ENCODE measurements around the gene DLEU7. TPM values are rescaled to one million over a fixed set of nuclear protein-coding genes. Genes with fewer than 3 reads are reported as not detected.

Gene DLEU7
- total RNA-seq, 2 experiments from 2014 or later, result not detected

DNA sequence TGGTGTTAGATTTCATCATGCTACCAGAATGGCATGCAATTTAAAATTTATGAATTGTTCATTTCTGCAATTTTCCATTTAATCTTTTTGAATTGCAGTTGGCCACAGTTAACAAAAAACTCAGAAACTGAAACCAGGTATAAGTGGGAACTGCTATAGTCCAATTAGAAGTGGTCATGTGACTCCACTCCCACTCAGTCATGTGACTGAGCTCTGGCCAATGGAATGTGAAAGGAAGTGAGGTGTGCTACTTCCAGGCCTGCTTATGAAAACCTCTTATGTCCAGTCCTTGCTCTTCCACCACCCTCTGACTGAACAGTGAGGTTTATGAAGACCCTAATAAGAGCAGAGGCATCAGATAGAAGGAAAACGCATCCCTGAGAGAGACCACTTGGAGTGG is 47.0 kb downstream of the DLEU7 start:
- no peak overlapping the region for H3K4me3 Mint-ChIP-seq
- no peaks in the 10 kb centered on the region for H3K27me3 Mint-ChIP-seq
- peak; percentile 11 for DNase-seq
- H3K27ac Mint-ChIP-seq, result no peak overlapping the region
- intact Hi-C loops (cut with micrococcal nuclease), result no loop called here
- H3K36me3 Mint-ChIP-seq (ENCODE audit: low read depth), result no peaks in the 10 kb centered on the region
- ChIA-PET POLR2A (no interaction called here), CTCF (interaction anchor here (1.1 to 2.7 kb wide), 2 partner anchors 14 to 820 kb away, joined by 3 to 9 read pairs; no protein-coding TSS in a partner anchor)
- no peak for ATAC-seq
- TF ChIP-seq, protein P1, sequence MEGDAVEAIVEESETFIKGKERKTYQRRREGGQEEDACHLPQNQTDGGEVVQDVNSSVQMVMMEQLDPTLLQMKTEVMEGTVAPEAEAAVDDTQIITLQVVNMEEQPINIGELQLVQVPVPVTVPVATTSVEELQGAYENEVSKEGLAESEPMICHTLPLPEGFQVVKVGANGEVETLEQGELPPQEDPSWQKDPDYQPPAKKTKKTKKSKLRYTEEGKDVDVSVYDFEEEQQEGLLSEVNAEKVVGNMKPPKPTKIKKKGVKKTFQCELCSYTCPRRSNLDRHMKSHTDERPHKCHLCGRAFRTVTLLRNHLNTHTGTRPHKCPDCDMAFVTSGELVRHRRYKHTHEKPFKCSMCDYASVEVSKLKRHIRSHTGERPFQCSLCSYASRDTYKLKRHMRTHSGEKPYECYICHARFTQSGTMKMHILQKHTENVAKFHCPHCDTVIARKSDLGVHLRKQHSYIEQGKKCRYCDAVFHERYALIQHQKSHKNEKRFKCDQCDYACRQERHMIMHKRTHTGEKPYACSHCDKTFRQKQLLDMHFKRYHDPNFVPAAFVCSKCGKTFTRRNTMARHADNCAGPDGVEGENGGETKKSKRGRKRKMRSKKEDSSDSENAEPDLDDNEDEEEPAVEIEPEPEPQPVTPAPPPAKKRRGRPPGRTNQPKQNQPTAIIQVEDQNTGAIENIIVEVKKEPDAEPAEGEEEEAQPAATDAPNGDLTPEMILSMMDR (IDR thresholded peaks at IDR 0.05), result no peak
- H3K9me3 Mint-ChIP-seq, result peaks cover 1% of the 10 kb centered on the region
- peaks cover 8% of the 10 kb centered on the region for H3K4me1 Mint-ChIP-seq (ENCODE audit: low read depth)

DNA sequence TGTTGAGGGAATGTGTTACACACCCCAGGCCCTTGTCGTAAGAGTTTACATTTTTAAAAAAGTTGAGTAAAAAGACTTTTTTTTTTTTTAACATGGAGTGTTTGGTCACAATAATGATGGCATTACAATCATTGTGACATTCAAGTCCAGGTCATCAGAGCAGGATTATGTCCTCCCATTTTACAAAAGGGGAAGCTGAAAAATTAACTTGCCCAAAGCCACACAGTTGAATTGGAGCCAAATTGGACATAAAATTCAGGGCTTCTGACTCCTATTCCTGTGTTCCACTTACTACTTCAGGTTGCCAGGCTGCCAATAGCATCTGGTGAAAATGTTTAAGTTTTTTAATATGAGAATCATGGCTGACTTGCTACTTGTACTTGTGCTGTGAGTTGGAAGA is 49.3 kb downstream of the DLEU7 start:
- H3K27me3 Mint-ChIP-seq, result no peaks in the 10 kb centered on the region
- H3K9me3 Mint-ChIP-seq, result peaks cover 1% of the 10 kb centered on the region
- POLR2A ChIA-PET, result no interaction called here
- ATAC-seq (no peak), DNase-seq (no peak)
- no peaks in the 10 kb centered on the region for H3K4me1 Mint-ChIP-seq (ENCODE audit: low read depth)
- intact Hi-C loops (cut with micrococcal nuclease), result no loop called here
- H3K27ac Mint-ChIP-seq, result no peak overlapping the region
- CTCF ChIA-PET, result interaction anchor here (2.7 kb wide), 1 partner anchor 818 kb away, joined by 9 read pairs; no protein-coding TSS in a partner anchor
- no peaks in the 10 kb centered on the region for H3K36me3 Mint-ChIP-seq (ENCODE audit: low read depth)
- TF ChIP-seq, protein P1 (IDR thresholded peaks at IDR 0.05), result no peak
- H3K4me3 Mint-ChIP-seq, result no peak overlapping the region

DNA sequence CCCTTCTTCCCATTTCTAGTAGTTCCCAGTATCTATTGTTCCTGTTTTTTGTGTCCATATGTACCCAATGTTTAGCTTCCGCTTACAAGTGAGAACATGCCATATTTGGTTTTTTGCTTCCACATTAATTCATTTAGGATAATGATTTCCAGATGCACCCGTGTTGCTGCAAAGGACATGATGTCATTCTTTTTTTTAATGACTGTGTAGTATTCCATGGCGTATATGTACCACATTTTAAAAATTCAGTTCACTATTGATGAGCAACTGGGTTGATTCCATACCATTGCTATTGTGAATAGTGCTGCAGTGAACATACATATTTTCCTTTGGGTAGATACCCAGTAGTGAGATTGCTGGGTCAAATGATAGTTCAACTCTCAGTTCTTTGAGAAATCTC is 50.5 kb downstream of the DLEU7 start:
- ChIA-PET CTCF (no interaction called here), POLR2A (no interaction called here)
- Mint-ChIP-seq H3K27ac (no peak overlapping the region), H3K4me3 (no peak overlapping the region), H3K36me3 (ENCODE audit: low read depth) (no peaks in the 10 kb centered on the region), H3K9me3 (peaks cover 1% of the 10 kb centered on the region), H3K27me3 (no peaks in the 10 kb centered on the region), H3K4me1 (ENCODE audit: low read depth) (no peaks in the 10 kb centered on the region)
- DNase-seq, result no peak
- intact Hi-C loops (cut with micrococcal nuclease), result no loop called here
- ATAC-seq, result no peak
- TF ChIP-seq, protein P1 (IDR thresholded peaks at IDR 0.05), result no peak

DNA sequence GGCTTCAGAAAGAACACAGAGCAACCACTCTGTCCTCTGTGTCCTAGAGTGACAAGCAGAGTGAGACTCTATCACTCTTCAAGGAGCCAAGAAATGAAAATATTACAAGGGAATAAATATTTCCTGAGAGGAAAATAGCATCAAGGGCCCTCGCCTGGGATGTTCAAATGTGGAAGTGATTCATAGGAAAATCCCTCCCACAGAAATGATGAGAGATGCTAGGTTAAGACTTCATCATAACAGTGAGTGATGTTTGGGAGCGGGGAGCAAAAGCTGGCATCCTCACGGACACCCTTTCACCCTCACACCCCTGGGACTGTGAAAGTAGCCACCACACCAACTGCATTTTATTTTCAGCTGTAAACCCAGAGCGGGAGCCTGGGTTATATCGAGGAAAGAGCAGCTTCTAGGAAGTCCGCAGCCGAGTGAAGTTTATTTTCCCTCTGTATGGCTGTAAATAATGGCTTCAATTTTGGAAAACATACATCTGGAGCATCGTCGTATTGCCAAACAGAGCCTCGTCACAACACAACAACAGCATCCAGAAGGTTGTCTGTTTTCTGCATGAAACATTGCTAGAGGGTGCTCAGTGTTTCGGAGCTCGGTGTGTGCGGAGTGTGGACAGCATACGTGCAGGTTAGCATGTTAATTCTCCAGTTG is 54.8 kb downstream of the DLEU7 start:
- TF ChIP-seq, protein P1 (IDR thresholded peaks at IDR 0.05), result no peak
- ChIA-PET CTCF (no interaction called here), POLR2A (no interaction called here)
- DNase-seq (no peak), ATAC-seq (no peak)
- Mint-ChIP-seq H3K36me3 (ENCODE audit: low read depth) (no peaks in the 10 kb centered on the region), H3K27me3 (no peaks in the 10 kb centered on the region), H3K4me1 (ENCODE audit: low read depth) (no peaks in the 10 kb centered on the region), H3K9me3 (peaks cover 1% of the 10 kb centered on the region), H3K4me3 (no peak overlapping the region), H3K27ac (no peak overlapping the region)
- intact Hi-C loops (cut with micrococcal nuclease), result no loop called here

DNA sequence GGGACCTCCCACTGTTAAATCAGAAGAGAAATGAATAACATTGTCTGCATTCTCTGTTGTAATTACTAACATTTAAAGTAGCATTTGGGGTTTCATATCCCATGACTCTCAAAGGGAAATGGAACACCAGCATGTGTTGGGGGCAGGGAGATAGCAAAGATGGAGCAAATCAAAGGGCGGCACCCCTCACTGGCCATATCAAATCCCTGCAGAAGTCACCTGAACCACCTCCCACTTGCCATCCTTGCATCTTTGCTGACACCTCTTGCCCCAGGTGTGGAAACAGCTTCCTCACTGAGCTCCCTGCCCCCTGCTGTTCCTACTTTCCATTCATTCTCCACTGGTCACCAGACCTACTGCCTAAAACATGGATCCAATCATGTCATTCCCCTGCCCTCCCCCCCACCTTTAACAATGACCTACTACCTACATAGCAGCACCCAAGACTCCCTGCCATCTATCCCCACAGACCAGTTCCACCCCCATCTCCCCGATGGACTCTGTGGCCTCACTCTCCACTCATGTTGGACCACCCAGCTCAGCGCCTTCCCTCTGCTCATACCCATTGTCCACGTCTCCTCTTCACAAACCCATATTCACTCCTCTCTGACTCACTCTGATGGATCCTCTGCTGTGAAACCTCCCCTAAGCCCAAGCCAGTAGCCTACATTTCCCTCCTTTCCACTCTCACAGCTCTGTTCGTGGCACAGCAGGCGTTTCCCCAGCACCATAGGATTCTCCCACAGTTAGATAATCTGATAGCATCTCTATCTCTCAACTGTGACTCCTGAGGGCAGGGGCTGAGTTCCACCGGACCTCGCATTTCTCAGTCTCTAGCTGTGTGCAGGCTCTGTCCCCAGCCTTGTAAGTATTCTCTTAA is 55.9 kb downstream of the DLEU7 start:
- Mint-ChIP-seq H3K9me3 (no peaks in the 10 kb centered on the region), H3K4me3 (no peak overlapping the region), H3K4me1 (ENCODE audit: low read depth) (no peaks in the 10 kb centered on the region), H3K36me3 (ENCODE audit: low read depth) (no peaks in the 10 kb centered on the region), H3K27ac (no peak overlapping the region), H3K27me3 (no peaks in the 10 kb centered on the region)
- intact Hi-C loops (cut with micrococcal nuclease), result no loop called here
- CTCF ChIA-PET, result no interaction called here
- POLR2A ChIA-PET, result no interaction called here
- ATAC-seq, result no peak
- TF ChIP-seq, protein P1 (IDR thresholded peaks at IDR 0.05), result no peak
- no peak for DNase-seq

Data from activated CD8-positive, alpha-beta T cell treated with anti-CD3 and anti-CD28 coated beads for 36 hours (primary cell).